ENCODE results near the gene EXOC4.

- TF ChIP-seq EZH2 (IDR thresholded peaks at IDR 0.05; ENCODE audit: insufficient read depth, poor library complexity, severe bottlenecking) (no peak), EZH2phosphoT487 (IDR thresholded peaks at IDR 0.05; ENCODE audit: insufficient read depth, low read depth) (no peak)
These were observed 36.1 kb downstream of the EXOC4 start for GRCh38 chr7:133288970-133289369.
